ENCODE data around the gene ZNF346. TPM values are rescaled to one million over a fixed set of nuclear protein-coding genes. Genes with fewer than 3 reads are reported as not detected.

ZNF346 gene
- total and polyA plus RNA-seq, 10 donors: 5.9 to 36.3 (median 25.6) TPM

DNA sequence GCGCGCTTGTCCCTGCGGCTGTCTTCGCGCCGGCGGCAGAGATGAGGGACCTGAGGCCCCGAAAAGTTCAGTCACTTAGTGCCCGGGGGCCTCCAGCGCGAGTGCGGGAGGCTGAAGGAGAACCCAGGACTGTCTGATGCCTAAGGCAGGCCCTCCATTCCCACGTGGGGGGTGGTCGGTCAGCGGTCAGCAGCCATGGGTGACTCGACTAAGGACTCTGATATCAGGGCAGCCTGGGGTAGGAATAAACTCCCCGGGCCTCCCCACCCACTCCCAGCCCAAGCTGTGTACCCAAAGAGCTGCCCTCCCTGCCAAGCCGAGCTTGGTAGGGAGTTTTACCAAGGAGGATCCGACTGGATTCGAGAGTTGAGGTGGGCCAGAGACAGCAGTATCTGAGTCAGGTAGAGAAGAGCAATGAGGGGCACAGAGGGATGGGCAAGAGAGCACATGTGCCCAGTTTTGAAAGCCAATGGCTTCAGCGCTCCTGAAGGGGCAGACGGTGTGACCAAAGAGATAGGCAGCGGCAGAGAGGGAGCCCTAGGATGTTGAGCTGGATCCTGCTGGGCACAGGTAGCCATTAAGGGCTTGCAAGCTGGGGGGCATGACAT lies 65.0 kb downstream of the ZNF346 start:
- no peak for DNase-seq
- peaks cover 0 to 40% (median 0%) of the 10 kb centered on the region in 7 donors for H3K27me3 ChIP-seq (replicated peaks in 1 of 7)
- H3K27ac ChIP-seq: peak overlapping the region in 5 of 8 donors; percentile 50 to 71 (median 60)
- H3K4me1 ChIP-seq: peaks cover 0 to 61% (median 14%) of the 10 kb centered on the region in 6 donors
- intact Hi-C loops (cut with DNase I; ENCODE audit: low total_unique reads): no loop called here
- no peaks in the 10 kb centered on the region for H3K9me3 ChIP-seq
- H3K4me3 ChIP-seq: peak overlapping the region; percentile 41 to 78 (median 50)
- H3K36me3 ChIP-seq: peaks cover 0 to 13% (median 0%) of the 10 kb centered on the region in 6 donors
- TF ChIP-seq, protein P1, sequence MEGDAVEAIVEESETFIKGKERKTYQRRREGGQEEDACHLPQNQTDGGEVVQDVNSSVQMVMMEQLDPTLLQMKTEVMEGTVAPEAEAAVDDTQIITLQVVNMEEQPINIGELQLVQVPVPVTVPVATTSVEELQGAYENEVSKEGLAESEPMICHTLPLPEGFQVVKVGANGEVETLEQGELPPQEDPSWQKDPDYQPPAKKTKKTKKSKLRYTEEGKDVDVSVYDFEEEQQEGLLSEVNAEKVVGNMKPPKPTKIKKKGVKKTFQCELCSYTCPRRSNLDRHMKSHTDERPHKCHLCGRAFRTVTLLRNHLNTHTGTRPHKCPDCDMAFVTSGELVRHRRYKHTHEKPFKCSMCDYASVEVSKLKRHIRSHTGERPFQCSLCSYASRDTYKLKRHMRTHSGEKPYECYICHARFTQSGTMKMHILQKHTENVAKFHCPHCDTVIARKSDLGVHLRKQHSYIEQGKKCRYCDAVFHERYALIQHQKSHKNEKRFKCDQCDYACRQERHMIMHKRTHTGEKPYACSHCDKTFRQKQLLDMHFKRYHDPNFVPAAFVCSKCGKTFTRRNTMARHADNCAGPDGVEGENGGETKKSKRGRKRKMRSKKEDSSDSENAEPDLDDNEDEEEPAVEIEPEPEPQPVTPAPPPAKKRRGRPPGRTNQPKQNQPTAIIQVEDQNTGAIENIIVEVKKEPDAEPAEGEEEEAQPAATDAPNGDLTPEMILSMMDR (IDR thresholded peaks at IDR 0.05 in 8 of 11, conservative IDR thresholded peaks at IDR 0.05 in 3 of 11): no peak
- no peak for TF ChIP-seq POLR2A (IDR thresholded peaks at IDR 0.05)
- no peak for TF ChIP-seq POLR2AphosphoS5 (IDR thresholded peaks at IDR 0.05)
- WGBS, 5 donors: 25 to 37% (median 26%) methylated on average over 18 to 23 of the region's 23 CpGs

DNA sequence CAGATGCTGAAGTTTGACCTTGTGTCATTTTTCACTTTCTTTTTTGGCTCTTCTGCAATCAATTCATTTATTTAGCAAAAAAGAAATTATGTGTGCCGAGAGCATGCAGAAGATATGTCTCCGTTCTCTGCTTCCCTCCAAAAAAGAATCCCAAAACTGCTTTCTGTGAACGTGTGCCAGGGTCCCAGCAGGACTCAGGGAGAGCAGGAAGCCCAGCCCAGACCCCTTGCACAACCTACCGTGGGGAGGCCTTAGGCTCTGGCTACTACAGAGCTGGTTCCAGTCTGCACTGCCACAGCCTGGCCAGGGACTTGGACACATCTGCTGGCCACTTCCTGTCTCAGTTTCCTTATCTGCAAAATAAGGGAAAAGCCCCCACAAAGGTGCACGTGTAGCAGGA lies 66.6 kb downstream of the ZNF346 start:
- Histone ChIP-seq H3K9me3 (no peaks in the 10 kb centered on the region), H3K36me3 (peaks cover 0 to 25% (median 0%) of the 10 kb centered on the region in 6 donors), H3K27ac (peak overlapping the region in 5 of 8 donors; percentile 42 to 71 (median 53)), H3K4me1 (peaks cover 0 to 74% (median 18%) of the 10 kb centered on the region in 6 donors), H3K4me3 (peak overlapping the region in 1 of 8 donors; percentile 1), H3K27me3 (replicated peaks in 1 of 7) (peaks cover 0 to 29% (median 0%) of the 10 kb centered on the region in 7 donors)
- 38 to 49% (median 42%) methylated on average over 5 of the region's 5 CpGs for WGBS, 5 donors
- intact Hi-C loops (cut with DNase I; ENCODE audit: low total_unique reads): no loop called here
- DNase-seq: no peak
- TF ChIP-seq, protein P1 (IDR thresholded peaks at IDR 0.05 in 8 of 11, conservative IDR thresholded peaks at IDR 0.05 in 3 of 11): no peak
- TF ChIP-seq POLR2A (IDR thresholded peaks at IDR 0.05) (no peak), POLR2AphosphoS5 (IDR thresholded peaks at IDR 0.05) (no peak)

DNA sequence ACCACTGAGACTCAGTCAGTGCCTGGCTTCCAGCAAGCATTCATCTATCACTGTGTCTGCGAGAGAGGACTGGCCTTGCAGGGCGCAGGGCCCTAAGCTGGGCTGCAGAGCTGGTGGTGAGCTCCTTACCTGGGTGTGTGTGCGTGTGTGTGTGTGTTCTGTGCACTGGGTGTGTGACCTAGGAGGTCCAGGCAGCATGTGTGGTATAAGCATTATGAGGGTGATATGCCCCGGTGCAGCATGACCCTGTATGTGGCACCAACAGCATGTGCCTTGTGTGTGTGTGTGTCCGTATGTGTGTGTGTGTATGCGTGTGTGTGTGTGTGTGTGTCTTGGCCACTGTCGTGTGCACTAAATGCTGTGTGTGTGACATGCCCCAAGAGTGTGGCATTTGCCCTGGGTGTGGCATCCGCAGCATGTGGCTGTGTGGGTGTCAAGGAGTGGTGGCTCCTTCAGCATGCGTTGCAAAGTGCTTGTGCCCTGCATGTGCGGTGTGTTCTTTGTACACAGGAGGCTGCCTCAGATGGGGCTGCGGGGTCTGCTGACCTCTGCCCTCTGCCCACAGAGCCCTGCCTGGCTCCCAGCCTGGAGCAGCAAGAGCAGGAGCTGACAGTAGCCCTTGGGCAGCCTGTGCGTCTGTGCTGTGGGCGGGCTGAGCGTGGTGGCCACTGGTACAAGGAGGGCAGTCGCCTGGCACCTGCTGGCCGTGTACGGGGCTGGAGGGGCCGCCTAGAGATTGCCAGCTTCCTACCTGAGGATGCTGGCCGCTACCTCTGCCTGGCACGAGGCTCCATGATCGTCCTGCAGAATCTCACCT lies 67.5 kb downstream of the ZNF346 start:
- Histone ChIP-seq H3K36me3 (peaks cover 0 to 25% (median 0%) of the 10 kb centered on the region in 6 donors), H3K4me1 (peaks cover 6 to 83% (median 27%) of the 10 kb centered on the region in 6 donors), H3K27me3 (replicated peaks in 1 of 7) (peaks cover 0 to 26% (median 0%) of the 10 kb centered on the region in 7 donors), H3K27ac (peak overlapping the region in 5 of 8 donors; percentile 42 to 71 (median 53)), H3K9me3 (no peaks in the 10 kb centered on the region), H3K4me3 (peak overlapping the region in 1 of 8 donors; percentile 1)
- TF ChIP-seq, protein P1 (IDR thresholded peaks at IDR 0.05 in 8 of 11, conservative IDR thresholded peaks at IDR 0.05 in 3 of 11): no peak
- TF ChIP-seq POLR2A (IDR thresholded peaks at IDR 0.05): no peak
- TF ChIP-seq POLR2AphosphoS5 (IDR thresholded peaks at IDR 0.05): no peak
- intact Hi-C loops (cut with DNase I; ENCODE audit: low total_unique reads): no loop called here
- no peak for DNase-seq
- WGBS, 5 donors: 74 to 94% (median 80%) methylated on average over 15 to 21 of the region's 21 CpGs

DNA sequence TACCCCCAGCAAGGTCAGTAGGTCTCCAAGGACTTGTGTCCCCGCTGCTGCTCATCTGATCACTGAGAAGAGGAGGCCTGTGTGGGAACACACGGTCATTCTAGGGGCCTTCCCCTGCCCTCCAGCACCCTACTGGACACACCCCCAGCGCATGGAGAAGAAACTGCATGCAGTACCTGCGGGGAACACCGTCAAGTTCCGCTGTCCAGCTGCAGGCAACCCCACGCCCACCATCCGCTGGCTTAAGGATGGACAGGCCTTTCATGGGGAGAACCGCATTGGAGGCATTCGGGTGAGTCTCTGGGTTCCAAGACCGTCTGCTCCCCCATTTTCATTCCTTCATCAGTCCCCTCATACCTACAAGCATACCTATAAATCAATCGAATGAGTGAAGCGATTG lies 68.3 kb downstream of the ZNF346 start:
- intact Hi-C loops (cut with DNase I; ENCODE audit: low total_unique reads): no loop called here
- H3K27ac ChIP-seq: peak overlapping the region in 3 of 8 donors; percentile 5 to 71 (median 30)
- no peak for DNase-seq
- peaks cover 6 to 85% (median 33%) of the 10 kb centered on the region in 6 donors for H3K4me1 ChIP-seq
- H3K27me3 ChIP-seq (replicated peaks in 1 of 7): peaks cover 0 to 26% (median 0%) of the 10 kb centered on the region in 7 donors
- no peaks in the 10 kb centered on the region for H3K9me3 ChIP-seq
- no peak overlapping the region for H3K4me3 ChIP-seq
- WGBS, 5 donors: 87 to 97% (median 90%) methylated on average over 12 to 13 of the region's 13 CpGs
- peaks cover 0 to 25% (median 0%) of the 10 kb centered on the region in 6 donors for H3K36me3 ChIP-seq
- no peak for TF ChIP-seq POLR2A (IDR thresholded peaks at IDR 0.05)
- no peak for TF ChIP-seq POLR2AphosphoS5 (IDR thresholded peaks at IDR 0.05)
- TF ChIP-seq, protein P1 (IDR thresholded peaks at IDR 0.05 in 8 of 11, conservative IDR thresholded peaks at IDR 0.05 in 3 of 11): no peak

Measured in spleen (tissue), 11 donors.